IMR-90 (cell line): Measurements from ENCODE around the gene POLR2I. TPM values are rescaled to one million over a fixed set of nuclear protein-coding genes. Genes with fewer than 3 reads are reported as not detected.

Experiments
- ATAC-seq: fragments of 200-7000 bp; cut with Tn5 transposase; 2 replicates; pipeline ENCODE4 v1.9.1; 2020; ENCODE audit warnings: low read depth, mild to moderate bottlenecking, moderate library complexity
- BruUV-seq: library from RNA; stranded (reverse); fragments of 400-500 nt; replicated peaks from 2 replicates; lab custom pipeline; 2021; lab: Mats Ljungman, UMichigan
- CTCF ChIA-PET: fragments of 300-600 bp; formaldehyde crosslinking; extraction: SDS; loops from one replicate; lab custom pipeline; 2021; ENCODE audit warnings: antibody characterized with exemption; lab: Yijun Ruan, JAX
- POLR2A ChIA-PET: fragments of 300-600 bp; sonication (Branson Sonifier 250); formaldehyde crosslinking; loops from one replicate; lab custom pipeline; 2022; ENCODE audit warnings: antibody characterized with exemption; ENCODE audit not compliant: unreplicated experiment; lab: Charles Lee
- DNase-seq: peaks from one replicate; pipeline ENCODE4 v3.0.0; 2013
- H2AFZ ChIP-seq: replicated peaks from 2 replicates; pipeline ENCODE3; 2013; ENCODE audit warnings: low read length, mild to moderate bottlenecking; ENCODE audit not compliant: poor library complexity
- H2AK5ac ChIP-seq: 2 replicates; pipeline ENCODE4 v1.6.1; 2013; ENCODE audit warnings: low read depth, low read length, inconsistent platforms
- H2AK9ac ChIP-seq: replicated peaks from 2 replicates; pipeline ENCODE3; 2013; ENCODE audit warnings: mild to moderate bottlenecking, low read depth, low read length, moderate library complexity; ENCODE audit not compliant: poor library complexity
- H2BK120ac ChIP-seq: 2 replicates; pipeline ENCODE4 v1.6.1; 2013; ENCODE audit warnings: low read depth, low read length, inconsistent platforms
- H2BK15ac ChIP-seq: 3 replicates; pipeline ENCODE4 v1.6.1; 2013; ENCODE audit warnings: low read depth, low read length, inconsistent platforms
- H2BK20ac ChIP-seq: 2 replicates; pipeline ENCODE4 v1.6.1; 2013; ENCODE audit warnings: low read depth, mild to moderate bottlenecking, inconsistent platforms, low read length, moderate library complexity
- H2BK5ac ChIP-seq: 2 replicates; pipeline ENCODE4 v1.6.1; 2013; ENCODE audit warnings: mild to moderate bottlenecking, low read depth, low read length, inconsistent platforms; ENCODE audit not compliant: poor library complexity, severe bottlenecking
- H3K14ac ChIP-seq: replicated peaks from 2 replicates; pipeline ENCODE4 v1.6.1; 2013; ENCODE audit warnings: low read depth, low read length, inconsistent platforms
- H3K18ac ChIP-seq: 2 replicates; pipeline ENCODE4 v1.6.1; 2013; ENCODE audit warnings: low read depth, low read length, control low read depth
- H3K23ac ChIP-seq: 2 replicates; pipeline ENCODE4 v1.6.1; 2013; ENCODE audit warnings: low read depth, low read length, inconsistent platforms
- H3K27ac ChIP-seq: 2 replicates; pipeline ENCODE4 v1.5.1; 2013; ENCODE audit warnings: mild to moderate bottlenecking, control low read depth, low read length; ENCODE audit not compliant: insufficient read depth
- H3K27me3 ChIP-seq: 2 replicates; pipeline ENCODE4 v1.6.1; 2013; ENCODE audit warnings: low read length; ENCODE audit not compliant: control insufficient read depth, insufficient read depth
- H3K36me3 ChIP-seq: 2 replicates; pipeline ENCODE4 v1.6.1; 2013; ENCODE audit warnings: low read length, mixed read lengths; ENCODE audit not compliant: control insufficient read depth, insufficient read depth
- H3K4ac ChIP-seq: 2 replicates; pipeline ENCODE4 v1.6.1; 2013; ENCODE audit warnings: low read depth, low read length, inconsistent platforms
- H3K4me1 ChIP-seq: 2 replicates; pipeline ENCODE4 v1.6.1; 2013; ENCODE audit warnings: low read length, mixed read lengths; ENCODE audit not compliant: control insufficient read depth, insufficient read depth
- H3K4me2 ChIP-seq: 2 replicates; pipeline ENCODE4 v1.6.1; 2013; ENCODE audit warnings: low read depth, mild to moderate bottlenecking, control low read depth, low read length, moderate library complexity
- H3K4me3 ChIP-seq: 2 replicates; pipeline ENCODE4 v1.5.1; 2013; ENCODE audit warnings: low read depth, mild to moderate bottlenecking, control low read depth, low read length, moderate library complexity; ENCODE audit not compliant: insufficient read depth
- H3K56ac ChIP-seq: 2 replicates; pipeline ENCODE4 v1.6.1; 2013; ENCODE audit warnings: low read length, inconsistent platforms; ENCODE audit not compliant: insufficient read depth; ENCODE audit errors: extremely low read depth
- H3K79me1 ChIP-seq, 2 experiments: 2 replicates each; pipeline ENCODE4 v1.6.1; 2013; ENCODE audit warnings: low read length in 2 of 2, inconsistent platforms in 1 of 2, low read depth in 1 of 2
- H3K9ac ChIP-seq: 2 replicates; pipeline ENCODE4 v1.6.1; 2013; ENCODE audit warnings: low read depth, low read length, control low read depth
- H3K9me1 ChIP-seq: 2 replicates; pipeline ENCODE4 v1.6.1; 2013; ENCODE audit warnings: low read length, inconsistent platforms; ENCODE audit not compliant: insufficient read depth
- H3K9me3 ChIP-seq: 2 replicates; pipeline ENCODE4 v1.6.1; 2013; ENCODE audit warnings: low read length; ENCODE audit not compliant: control insufficient read depth, insufficient read depth
- H4K20me1 ChIP-seq: 2 replicates; pipeline ENCODE4 v1.6.1; 2013; ENCODE audit warnings: low read length, inconsistent platforms; ENCODE audit not compliant: insufficient read depth
- H4K5ac ChIP-seq: 2 replicates; pipeline ENCODE4 v1.6.1; 2013; ENCODE audit warnings: mild to moderate bottlenecking, low read depth, low read length, control low read depth
- H4K8ac ChIP-seq, 2 experiments: 2 replicates each; pipeline ENCODE4 v1.6.1; 2013; ENCODE audit warnings: low read depth in 2 of 2, low read length in 2 of 2, control low read depth in 1 of 2, inconsistent platforms in 1 of 2
- H4K91ac ChIP-seq: 2 replicates; pipeline ENCODE4 v1.6.1; 2013; ENCODE audit warnings: low read depth, low read length, inconsistent platforms; ENCODE audit not compliant: insufficient read depth
- CEBPB ChIP-seq: IDR thresholded peaks from 2 replicates; pipeline ENCODE4 v1.6.1; 2012; ENCODE audit warnings: low read depth, low read length, improper control_type of control experiment
- CTCF ChIP-seq: conservative IDR thresholded peaks from 2 replicates; pipeline ENCODE4 v1.5.1; 2012; ENCODE audit warnings: mild to moderate bottlenecking, low read depth, low read length, improper control_type of control experiment
- ELK1 ChIP-seq: fragments of 150-350 bp; IDR thresholded peaks from 2 replicates; pipeline ENCODE4 v1.6.1; 2016; ENCODE audit warnings: low read depth, mild to moderate bottlenecking, low read length, moderate library complexity, borderline replicate concordance
- FOS ChIP-seq: fragments of 150-350 bp; IDR thresholded peaks from 2 replicates; pipeline ENCODE4 v1.6.1; 2016; ENCODE audit warnings: low read depth, low read length
- MAFK ChIP-seq: IDR thresholded peaks from 2 replicates; pipeline ENCODE4 v1.6.1; 2012; ENCODE audit warnings: low read depth, low read length, improper control_type of control experiment
- MAZ ChIP-seq: IDR thresholded peaks from 2 replicates; pipeline ENCODE4 v1.6.1; 2012; ENCODE audit warnings: low read depth, mild to moderate bottlenecking, low read length, improper control_type of control experiment, moderate library complexity, borderline replicate concordance
- NFE2L2 ChIP-seq: fragments of 150-350 bp; IDR thresholded peaks from 2 replicates; pipeline ENCODE4 v1.6.1; 2016; ENCODE audit warnings: low read depth, mild to moderate bottlenecking, low read length
- RAD21 ChIP-seq: IDR thresholded peaks from 2 replicates; pipeline ENCODE4 v1.6.1; 2012; ENCODE audit warnings: low read length, improper control_type of control experiment
- RCOR1 ChIP-seq: IDR thresholded peaks from 2 replicates; pipeline ENCODE4 v1.6.1; 2012; ENCODE audit warnings: mild to moderate bottlenecking, low read length, improper control_type of control experiment; ENCODE audit not compliant: insufficient replicate concordance
- RFX5 ChIP-seq: IDR thresholded peaks from 2 replicates; pipeline ENCODE4 v1.8.0; 2012; ENCODE audit warnings: low read depth, mild to moderate bottlenecking, low read length, moderate library complexity
- SMC3 ChIP-seq: fragments of 150-350 bp; IDR thresholded peaks from 2 replicates; pipeline ENCODE4 v1.6.1; 2016; ENCODE audit warnings: low read depth, mild to moderate bottlenecking, antibody characterized with exemption, low read length, moderate library complexity
- WGBS, 2 experiments: methylation state at CpG; one replicate each; pipeline versions ENCODE4 v1.1.5 to v1.1.7; 2013; ENCODE audit warnings: missing lambda C conversion rate in 2 of 2; ENCODE audit not compliant: insufficient read length in 1 of 2; ENCODE audit errors: extremely low coverage in 2 of 2; 5-methylcytosine and 5-hydroxymethylcytosine counted together
- dilution Hi-C: fragments of 300-500 bp; cut with HindIII; formaldehyde crosslinking; loops from one replicate; pipeline ENCODE4 v1.14.3; 2018; ENCODE audit warnings: low sequenced_read_pairs; ENCODE audit not compliant: unreplicated experiment
- in situ Hi-C: fragments of 300-500 bp; cut with MboI; formaldehyde crosslinking; loops from 3 replicates; pipeline ENCODE4 v1.14.3; 2019; ENCODE audit warnings: low sequenced_read_pairs, inconsistent platforms, mixed read lengths
- intact Hi-C: fragments of 100-400 bp; cut with micrococcal nuclease; formaldehyde crosslinking; loops from 2 replicates; pipeline ENCODE4 v1.10.0; 2022
- polyA plus RNA-seq, 3 experiments: library from polyadenylated mRNA; depleted of rRNA; stranded (reverse); fragments of >200 nt; gene quantifications; 2 replicates each; pipeline ENCODE4 v1.2.3, GENCODE V29; 2012; ENCODE audit warnings: low replicate concordance in 1 of 3
- total RNA-seq: library from RNA; depleted of rRNA; stranded (reverse); fragments of >200 nt; gene quantifications from 2 replicates; pipeline ENCODE4 v1.2.3, GENCODE V29; 2012
- TF ChIP-seq, protein P1 (sequence below): fragments of 150-350 bp; IDR thresholded peaks from 2 replicates; pipeline ENCODE4 v1.6.1; 2017; ENCODE audit warnings: mild to moderate bottlenecking, antibody characterized with exemption, low read length, low read depth

Gene POLR2I
- total and polyA plus RNA-seq, 2 of the 4 experiments (the other 2 are of a cell fraction), result 35.8 to 59.7 TPM

DNA sequence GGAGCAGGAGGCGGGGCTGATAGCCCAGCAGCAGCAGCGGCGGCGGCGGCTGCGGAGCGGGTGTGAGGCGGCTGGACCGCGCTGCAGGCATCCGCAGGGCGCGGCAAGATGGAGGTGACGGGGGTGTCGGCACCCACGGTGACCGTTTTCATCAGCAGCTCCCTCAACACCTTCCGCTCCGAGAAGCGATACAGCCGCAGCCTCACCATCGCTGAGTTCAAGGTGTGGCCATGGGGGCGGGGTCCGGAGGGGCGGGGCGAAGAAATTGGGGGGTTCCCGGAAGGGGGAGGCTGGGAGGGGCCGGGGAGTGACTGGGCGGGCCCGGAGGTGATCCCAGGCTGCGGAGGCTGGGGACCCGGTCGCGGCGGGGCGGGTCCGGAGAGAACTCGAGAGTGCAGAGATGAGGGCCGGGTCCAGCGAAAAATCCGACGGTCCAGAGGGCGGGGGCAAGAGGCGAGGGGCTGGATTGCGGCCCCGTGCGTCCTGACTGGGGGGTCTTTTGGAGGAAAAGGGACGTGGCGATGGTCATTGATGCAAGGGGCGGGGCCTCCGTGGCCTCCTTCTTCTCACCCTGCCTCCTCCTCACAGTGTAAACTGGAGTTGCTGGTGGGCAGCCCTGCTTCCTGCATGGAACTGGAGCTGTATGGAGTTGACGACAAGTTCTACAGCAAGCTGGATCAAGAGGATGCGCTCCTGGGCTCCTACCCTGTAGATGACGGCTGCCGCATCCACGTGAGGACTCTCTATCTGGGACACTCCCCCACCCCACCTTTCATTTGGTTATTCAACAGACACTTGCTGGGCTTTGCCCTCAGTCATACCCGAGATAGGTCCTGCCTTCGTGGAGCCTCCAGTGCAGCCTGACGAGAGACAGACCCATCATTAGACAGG is 1.0 kb upstream of the POLR2I start, which contains the start of gene TBCB:
Gene TBCB (plus strand): TSS at position 16 of the 891 bp plus-strand sequence. CDS start 93 bp downstream, at position 109.
- Histone ChIP-seq H3K9me1 (0 out of 2 replicates have a peak, but pooled peaks cover 6% of the 10 kb centered on the region), H3K4ac (peak within 1 kb of the TSS; percentile 96), H4K20me1 (peaks cover 16% of the 10 kb centered on the region), H2BK5ac (peak within 1 kb of the TSS; percentile 83), H2BK20ac (peak within 1 kb of the TSS; percentile 40), H2AK5ac (peak within 1 kb of the TSS; percentile 99), H2BK120ac (peak within 1 kb of the TSS; percentile 79), H3K9ac (peak within 1 kb of the TSS; percentile 83), H4K8ac (peak within 1 kb of the TSS; percentile 48 to 97), H3K4me3 (peak within 1 kb of the TSS; percentile 63), H4K5ac (peak within 1 kb of the TSS; percentile 65), H3K36me3 (peaks cover 28% of the 10 kb centered on the region), H3K56ac (peak within 1 kb of the TSS; percentile 82), H2AK9ac (peak within 1 kb of the TSS; percentile 99), H3K27me3 (no peaks in the 10 kb centered on the region), H3K27ac (peak within 1 kb of the TSS; percentile 71), H3K4me1 (peaks cover 7% of the 10 kb centered on the region), H4K91ac (peak within 1 kb of the TSS; percentile 84), H3K79me1 (peaks cover 27 to 66% of the 10 kb centered on the region in 2 experiments), H3K14ac (peak within 1 kb of the TSS; percentile 88), H2BK15ac (peak within 1 kb of the TSS; percentile 76; the same call in 2 of the 3 replicates), H3K4me2 (peak within 1 kb of the TSS; percentile 94), H3K23ac (peak within 1 kb of the TSS; percentile 90), H3K9me3 (no peaks in the 10 kb centered on the region), H3K18ac (peak within 1 kb of the TSS; percentile 35), H2AFZ (peak within 1 kb of the TSS; percentile 100)
- peak; percentile 65 for ATAC-seq
- CTCF ChIA-PET, result interaction anchor here (2.3 to 3.5 kb wide), 2 partner anchors 12 to 54 kb away, joined by 6 to 14 read pairs; no protein-coding TSS in a partner anchor
- POLR2A ChIA-PET, result no interaction called here
- peak; percentile 28 for DNase-seq
- no TSS peak for BruUV-seq
- dilution Hi-C loops, result no loop called here
- no CpG with 5 or more reads among the region's 59 CpGs for WGBS, 2 experiments
- in situ Hi-C loops, result no loop called here
- intact Hi-C loops, result loop anchor here (2.0 kb wide), 2 partner anchors 25 to 55 kb away; partner anchors contain the start of gene CAPNS1
- TF ChIP-seq NFE2L2, result no peak
- TF ChIP-seq, protein P1, sequence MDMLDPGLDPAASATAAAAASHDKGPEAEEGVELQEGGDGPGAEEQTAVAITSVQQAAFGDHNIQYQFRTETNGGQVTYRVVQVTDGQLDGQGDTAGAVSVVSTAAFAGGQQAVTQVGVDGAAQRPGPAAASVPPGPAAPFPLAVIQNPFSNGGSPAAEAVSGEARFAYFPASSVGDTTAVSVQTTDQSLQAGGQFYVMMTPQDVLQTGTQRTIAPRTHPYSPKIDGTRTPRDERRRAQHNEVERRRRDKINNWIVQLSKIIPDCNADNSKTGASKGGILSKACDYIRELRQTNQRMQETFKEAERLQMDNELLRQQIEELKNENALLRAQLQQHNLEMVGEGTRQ, result no peak
- TF ChIP-seq RCOR1, result no peak
- TF ChIP-seq MAZ, result peak; percentile 69; the same call in 1 of the 2 replicates
- no peak for TF ChIP-seq CTCF
- no peak for TF ChIP-seq MAFK
- no peak for TF ChIP-seq ELK1
- TF ChIP-seq RFX5, result no peak; the same call in 1 of the 2 replicates
- TF ChIP-seq SMC3, result no peak
- no peak for TF ChIP-seq RAD21
- no peak for TF ChIP-seq FOS
- TF ChIP-seq CEBPB, result no peak
